ENCODE results near the gene POC1A. TPM values are rescaled to one million over a fixed set of nuclear protein-coding genes. Genes with fewer than 3 reads are reported as not detected.

The POC1A gene
- total RNA-seq, 2 experiments from 2014 or later = 21.2 to 23.5 TPM

- intact Hi-C loops (cut with micrococcal nuclease) = no loop called here
- Mint-ChIP-seq H3K36me3 (ENCODE audit: low read depth) (no peaks in the 10 kb centered on the region), H3K4me3 (no peak overlapping the region), H3K9me3 (no peaks in the 10 kb centered on the region), H3K27me3 (no peaks in the 10 kb centered on the region), H3K4me1 (ENCODE audit: low read depth) (no peaks in the 10 kb centered on the region), H3K27ac (no peak overlapping the region)
- TF ChIP-seq CTCF (IDR thresholded peaks at IDR 0.05) = no peak
- POLR2A ChIA-PET = interaction anchor here (0.6 kb wide), 1 partner anchor 111 kb away, joined by 3 read pairs; no protein-coding TSS in a partner anchor
- ATAC-seq = no peak
- CTCF ChIA-PET = interaction anchor here (0.9 kb wide), 1 partner anchor 166 kb away, joined by 3 read pairs; no protein-coding TSS in a partner anchor
- no peak for DNase-seq
Measured at GRCh38 chr3:52167240-52167639, 13.0 kb upstream of the POC1A start.

GRCh38 chr3:52162250-52162872, 8.1 kb upstream of the POC1A start:
- no peaks in the 10 kb centered on the region for H3K27me3 Mint-ChIP-seq
- no peaks in the 10 kb centered on the region for H3K9me3 Mint-ChIP-seq
- H3K27ac Mint-ChIP-seq = no peak overlapping the region
- TF ChIP-seq CTCF (IDR thresholded peaks at IDR 0.05) = no peak
- no peak overlapping the region for H3K4me3 Mint-ChIP-seq
- ChIA-PET POLR2A (interaction anchor here (0.7 to 1.3 kb wide), 3 partner anchors 8 to 165 kb away, joined by 3 to 4 read pairs (median 3); no protein-coding TSS in a partner anchor), CTCF (interaction anchor here (1.6 kb wide), 1 partner anchor 177 kb away, joined by 4 read pairs; no protein-coding TSS in a partner anchor)
- no peaks in the 10 kb centered on the region for H3K36me3 Mint-ChIP-seq (ENCODE audit: low read depth)
- DNase-seq (no peak), ATAC-seq (no peak)
- intact Hi-C loops (cut with micrococcal nuclease) = no loop called here
- no peaks in the 10 kb centered on the region for H3K4me1 Mint-ChIP-seq (ENCODE audit: low read depth)

GRCh38 chr3:52159503-52159902, 5.3 kb upstream of the POC1A start:
- no peak overlapping the region for H3K27ac Mint-ChIP-seq
- POLR2A ChIA-PET = interaction anchor here (1.1 kb wide), 1 partner anchor 161 kb away, joined by 3 read pairs; no protein-coding TSS in a partner anchor

GRCh38 chr3:52155912-52156311, 1.7 kb upstream of the POC1A start:
- DNase-seq (no peak), ATAC-seq (no peak)
- no peak for TF ChIP-seq CTCF (IDR thresholded peaks at IDR 0.05)
- Mint-ChIP-seq H3K4me3 (peak overlapping the region; percentile 87), H3K36me3 (ENCODE audit: low read depth) (no peaks in the 10 kb centered on the region), H3K27me3 (no peaks in the 10 kb centered on the region), H3K9me3 (no peaks in the 10 kb centered on the region), H3K27ac (no peak overlapping the region), H3K4me1 (ENCODE audit: low read depth) (peaks cover 20% of the 10 kb centered on the region)
- ChIA-PET POLR2A (interaction anchor here (1.1 to 2.6 kb wide), 3 partner anchors 99 to 160 kb away, joined by 3 to 12 read pairs (median 8); partner anchors contain the start of genes DUSP7 and RPL29), CTCF (interaction anchor here (0.8 to 1.7 kb wide), 3 partner anchors 37 to 373 kb away, joined by 3 to 5 read pairs (median 3); no protein-coding TSS in a partner anchor)
- intact Hi-C loops (cut with micrococcal nuclease) = no loop called here

More at GRCh38 chr3:52159503-52159902, 5.3 kb upstream of the POC1A start:
- CTCF ChIA-PET = interaction anchor here (1.4 kb wide), 1 partner anchor 15 kb away, joined by 3 read pairs; no protein-coding TSS in a partner anchor
- DNase-seq = no peak
- Mint-ChIP-seq H3K36me3 (ENCODE audit: low read depth) (no peaks in the 10 kb centered on the region), H3K4me1 (ENCODE audit: low read depth) (peaks cover 11% of the 10 kb centered on the region), H3K9me3 (no peaks in the 10 kb centered on the region), H3K4me3 (no peak overlapping the region), H3K27me3 (no peaks in the 10 kb centered on the region)
- TF ChIP-seq CTCF (IDR thresholded peaks at IDR 0.05) = no peak
- no peak for ATAC-seq
- intact Hi-C loops (cut with micrococcal nuclease) = no loop called here
